Subcutaneous adipose tissue (tissue), 4 donors: ENCODE results near the gene CSNK1E. TPM values are rescaled to one million over a fixed set of nuclear protein-coding genes. Genes with fewer than 3 reads are reported as not detected.

ENCODE experiments used
- total RNA-seq, 4 donors: library from RNA; depleted of rRNA; stranded (reverse); fragments of >200 nt; gene quantifications; one replicate each; pipeline ENCODE4 v1.1.0, GENCODE V29; 2016
- TF ChIP-seq, protein P1 (sequence below): fragments of 450-650 bp; IDR thresholded peaks from one replicate; pipeline ENCODE4 v1.5.1; 2016; ENCODE audit warnings: low read depth, mild to moderate bottlenecking, control low read depth, antibody characterized with exemption, moderate library complexity

Gene CSNK1E
- total RNA-seq, 4 donors from 2014 or later: 59.7 to 156 (median 90.5) TPM

DNA sequence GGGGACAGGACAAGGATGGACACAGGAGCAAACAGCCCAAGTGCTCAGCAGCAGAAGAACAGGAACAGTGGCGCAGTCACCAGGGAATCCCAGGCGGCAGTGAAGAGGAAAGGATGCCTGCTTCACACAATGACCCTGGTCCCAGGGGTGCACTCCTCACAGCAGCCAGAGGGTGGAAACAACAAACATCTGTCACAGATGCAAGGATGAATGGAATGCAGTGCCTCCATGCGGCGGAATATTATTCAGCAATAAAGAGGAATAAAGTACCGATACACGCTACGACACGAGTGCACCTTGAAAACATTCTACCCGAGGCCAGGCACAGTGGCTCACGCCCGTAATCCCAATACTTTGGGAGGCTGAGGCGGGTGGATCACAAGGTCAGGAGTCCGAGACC lies 12.7 kb downstream of the CSNK1E start:
- TF ChIP-seq, protein P1, sequence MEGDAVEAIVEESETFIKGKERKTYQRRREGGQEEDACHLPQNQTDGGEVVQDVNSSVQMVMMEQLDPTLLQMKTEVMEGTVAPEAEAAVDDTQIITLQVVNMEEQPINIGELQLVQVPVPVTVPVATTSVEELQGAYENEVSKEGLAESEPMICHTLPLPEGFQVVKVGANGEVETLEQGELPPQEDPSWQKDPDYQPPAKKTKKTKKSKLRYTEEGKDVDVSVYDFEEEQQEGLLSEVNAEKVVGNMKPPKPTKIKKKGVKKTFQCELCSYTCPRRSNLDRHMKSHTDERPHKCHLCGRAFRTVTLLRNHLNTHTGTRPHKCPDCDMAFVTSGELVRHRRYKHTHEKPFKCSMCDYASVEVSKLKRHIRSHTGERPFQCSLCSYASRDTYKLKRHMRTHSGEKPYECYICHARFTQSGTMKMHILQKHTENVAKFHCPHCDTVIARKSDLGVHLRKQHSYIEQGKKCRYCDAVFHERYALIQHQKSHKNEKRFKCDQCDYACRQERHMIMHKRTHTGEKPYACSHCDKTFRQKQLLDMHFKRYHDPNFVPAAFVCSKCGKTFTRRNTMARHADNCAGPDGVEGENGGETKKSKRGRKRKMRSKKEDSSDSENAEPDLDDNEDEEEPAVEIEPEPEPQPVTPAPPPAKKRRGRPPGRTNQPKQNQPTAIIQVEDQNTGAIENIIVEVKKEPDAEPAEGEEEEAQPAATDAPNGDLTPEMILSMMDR: no peak

DNA sequence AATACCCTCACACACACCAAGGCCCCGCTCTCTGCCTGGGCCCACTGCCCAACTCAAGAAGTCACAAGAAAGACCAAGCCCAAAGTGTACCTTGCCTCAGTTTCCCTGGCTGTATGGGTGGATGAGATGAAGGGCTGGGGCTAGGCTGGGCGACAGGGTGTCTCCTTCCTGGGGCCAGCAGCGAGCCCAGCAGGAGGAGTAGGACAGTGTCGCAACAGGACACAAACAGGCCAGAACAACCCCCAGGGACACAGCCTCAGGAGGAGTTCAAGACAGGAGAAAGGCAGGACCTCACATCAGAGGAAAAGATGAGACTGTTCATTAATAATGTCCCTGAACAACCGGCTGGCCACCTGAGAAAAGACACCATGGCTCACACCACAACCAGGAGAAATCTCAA lies 13.3 kb downstream of the CSNK1E start:
- TF ChIP-seq, protein P1: no peak

DNA sequence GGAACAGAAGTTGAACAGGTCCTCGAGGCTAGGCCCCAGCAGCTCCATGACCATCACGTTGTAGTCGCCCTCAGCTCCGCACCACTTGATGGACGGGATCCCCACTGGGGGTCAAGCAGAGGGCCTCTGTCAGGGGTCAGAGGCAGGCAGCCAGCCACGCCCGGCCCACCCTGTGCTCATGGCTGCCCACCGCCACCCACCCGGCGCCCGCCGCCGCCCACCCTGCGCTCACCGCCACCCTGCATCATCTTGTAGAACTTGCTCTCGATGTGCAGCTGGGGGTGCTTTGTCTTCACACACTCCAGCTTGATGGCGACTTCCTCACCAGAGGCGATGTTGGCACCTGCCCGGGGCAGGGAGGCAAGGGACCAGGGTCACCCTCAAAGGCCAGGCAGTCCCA lies 14.3 kb downstream of the CSNK1E start:
- TF ChIP-seq, protein P1: no peak

DNA sequence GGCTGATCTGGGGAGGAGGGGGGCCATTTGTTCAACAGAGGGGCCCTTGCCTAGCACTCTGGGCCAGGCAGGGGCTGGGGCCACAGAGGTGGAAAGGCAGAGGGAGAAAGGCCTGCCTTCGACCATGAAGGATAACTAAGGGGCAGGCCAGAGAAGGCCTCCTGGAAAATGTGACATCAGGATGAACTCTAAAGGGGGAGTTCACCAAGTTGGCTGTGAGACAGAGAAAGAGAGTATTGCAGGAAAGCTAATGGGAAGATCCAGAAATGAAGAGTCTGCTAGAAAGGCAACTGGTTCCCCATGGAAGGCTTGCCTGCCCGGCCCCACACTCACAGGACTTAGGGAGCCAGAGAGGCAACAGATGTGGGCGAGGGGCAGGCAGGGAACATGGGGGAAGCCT lies 16.3 kb downstream of the CSNK1E start:
- TF ChIP-seq, protein P1: no peak

DNA sequence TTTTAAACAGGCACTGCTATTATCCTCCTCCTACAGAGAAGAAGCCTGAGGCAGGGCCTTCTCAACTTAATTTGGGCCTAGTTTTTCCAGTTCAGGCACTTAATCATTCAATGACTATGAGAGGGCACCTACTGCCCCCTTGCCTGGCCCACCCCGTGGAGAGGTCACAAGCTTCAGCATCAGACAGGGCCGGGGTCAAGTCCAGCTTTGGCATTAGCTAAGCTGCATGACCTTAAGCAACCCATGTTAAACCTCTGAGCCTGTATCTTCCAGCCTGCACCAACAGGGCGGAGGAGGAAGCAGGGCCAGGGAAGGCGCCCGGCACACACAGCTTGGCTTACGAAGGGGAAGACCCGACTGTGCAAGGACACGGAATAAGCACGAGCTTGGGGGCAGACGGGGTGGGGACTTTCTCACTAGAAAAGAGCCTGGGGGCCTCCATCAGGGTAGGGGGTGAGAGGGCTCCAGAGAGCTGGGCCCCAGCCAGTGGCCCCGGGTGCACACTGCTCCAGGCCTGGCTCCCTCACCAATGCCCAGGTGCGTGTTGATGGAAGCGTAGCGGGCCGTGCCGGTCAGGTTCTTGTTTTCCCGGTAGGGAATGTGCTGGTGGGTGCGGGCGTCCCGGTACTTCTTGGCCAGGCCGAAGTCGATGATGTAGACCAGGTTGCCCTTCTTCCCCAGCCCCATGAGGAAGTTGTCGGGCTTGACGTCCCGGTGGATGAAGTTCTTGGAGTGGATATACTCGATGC lies 16.9 kb downstream of the CSNK1E start:
- TF ChIP-seq, protein P1: no peak

GRCh38 chr22:38299770-38300102 lies 17.5 kb downstream of the CSNK1E start:
- TF ChIP-seq, protein P1: no peak

DNA sequence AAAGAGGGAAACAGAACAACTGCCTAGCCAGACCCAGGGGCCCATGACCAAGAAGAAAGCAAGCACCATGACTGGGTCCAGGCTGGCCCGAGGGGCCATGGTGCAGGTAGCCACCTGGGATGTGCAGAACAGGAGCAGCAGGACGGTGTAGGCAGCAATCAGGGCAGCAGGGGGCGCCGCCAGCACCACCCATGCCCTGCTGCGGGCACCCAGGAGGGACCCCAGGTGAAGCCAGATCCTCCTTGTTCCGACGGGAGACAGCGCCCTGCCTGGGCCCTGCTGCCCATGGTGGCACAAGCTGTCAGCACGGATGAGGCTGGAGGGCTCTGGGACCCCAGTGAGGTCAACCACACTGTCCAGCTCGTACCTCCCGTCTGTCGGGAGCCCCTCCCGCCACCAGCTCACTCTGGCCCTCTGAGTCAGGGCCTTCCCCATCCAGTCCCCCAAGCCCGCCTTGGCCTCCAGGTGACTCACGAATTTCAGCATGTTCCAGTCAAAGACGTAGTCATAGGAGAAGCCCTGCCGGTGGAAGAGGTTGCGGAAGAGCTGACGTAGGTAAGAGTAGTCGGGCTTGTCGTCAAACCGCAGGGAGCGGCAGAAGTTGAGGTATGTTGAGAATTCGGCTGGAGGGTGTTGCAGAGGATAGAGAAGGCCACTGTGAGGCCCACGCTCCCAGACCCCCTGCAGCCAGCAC lies 18.8 kb downstream of the CSNK1E start:
- TF ChIP-seq, protein P1: no peak
